Lung (tissue), 12 donors: ENCODE data around the gene GNAL. TPM values are rescaled to one million over a fixed set of nuclear protein-coding genes. Genes with fewer than 3 reads are reported as not detected.

Source experiments
- ATAC-seq: fragments of 200-7000 bp; cut with Tn5 transposase; one replicate; pipeline ENCODE4 v1.9.1; 2020; ENCODE audit warnings: moderate number of reproducible peaks; ENCODE audit not compliant: insufficient read depth, low FRiP score
- DNase-seq, 3 donors: peaks; one replicate each; pipeline ENCODE4 v3.0.0-alpha.2; 2013 to 2017
- H3K27ac ChIP-seq, 2 donors: one replicate each; pipeline ENCODE4 v1.5.1; 2013; ENCODE audit warnings: mild to moderate bottlenecking in 2 of 2, moderate library complexity in 2 of 2, control low read depth in 1 of 2, inconsistent platforms in 1 of 2, low read depth in 1 of 2, low read length in 1 of 2
- H3K27me3 ChIP-seq, 3 donors: one replicate each; pipeline ENCODE4 v1.5.1; 2013; ENCODE audit warnings: low read length in 2 of 3; ENCODE audit not compliant: control insufficient read depth in 3 of 3, insufficient read depth in 3 of 3
- H3K36me3 ChIP-seq, 4 donors: one replicate each; pipeline ENCODE4 v1.5.1; 2013; ENCODE audit warnings: low read length in 4 of 4, mild to moderate bottlenecking in 1 of 4, moderate library complexity in 1 of 4; ENCODE audit not compliant: control insufficient read depth in 4 of 4, insufficient read depth in 4 of 4
- H3K4me1 ChIP-seq, 5 donors: one replicate each; pipeline ENCODE4 v1.5.1; 2013; ENCODE audit warnings: low read length in 5 of 5, mild to moderate bottlenecking in 2 of 5, moderate library complexity in 1 of 5; ENCODE audit not compliant: control insufficient read depth in 5 of 5, insufficient read depth in 5 of 5
- H3K4me3 ChIP-seq: one replicate; pipeline ENCODE4 v1.5.1; 2013; ENCODE audit warnings: mild to moderate bottlenecking, control low read depth, moderate library complexity
- H3K9ac ChIP-seq, 2 donors: one replicate each; pipeline ENCODE4 v1.5.1; 2013; ENCODE audit warnings: low read length in 2 of 2, control low read depth in 1 of 2; ENCODE audit not compliant: insufficient read depth in 1 of 2
- H3K9me3 ChIP-seq, 4 donors: one replicate each; pipeline ENCODE4 v1.5.1; 2013; ENCODE audit warnings: low read length in 3 of 4, mild to moderate bottlenecking in 1 of 4, moderate library complexity in 1 of 4; ENCODE audit not compliant: control insufficient read depth in 4 of 4, insufficient read depth in 3 of 4
- WGBS, 2 donors: extraction: QIAGEN DNeasy Blood & Tissue Kit; methylation state at CpG; one replicate each; pipeline ENCODE4 v1.1.7; 2013; 5-methylcytosine and 5-hydroxymethylcytosine counted together
- polyA plus RNA-seq, 2 donors: library from polyadenylated mRNA; stranded (reverse); fragments of 200-250 nt; gene quantifications; one replicate each; pipeline ENCODE4 v1.2.1, GENCODE V29; 2013
- total RNA-seq, 2 donors: library from RNA; depleted of rRNA in 1 of 2; stranded (reverse); fragments of >200 nt in 1 of 2; gene quantifications; one replicate each; pipeline ENCODE4 v1.2.1, GENCODE V29; 2014 to 2021
- TF ChIP-seq, protein P1 (sequence below): IDR thresholded peaks from 2 replicates; pipeline ENCODE4 v1.5.1; 2012; ENCODE audit warnings: mild to moderate bottlenecking; ENCODE audit errors: control extremely low read depth, extremely low read depth
- donor health status: control.
- donor health status: control.
- donor health status: Bipolar disorder and iron deficiency.
- donor health status: healthy.
- donor health status: DM: yes; HTN: yes; CAD: no.

Gene GNAL
- total and polyA plus RNA-seq, 4 donors, result 0.49 to 3.7 (median 2.5) TPM

DNA sequence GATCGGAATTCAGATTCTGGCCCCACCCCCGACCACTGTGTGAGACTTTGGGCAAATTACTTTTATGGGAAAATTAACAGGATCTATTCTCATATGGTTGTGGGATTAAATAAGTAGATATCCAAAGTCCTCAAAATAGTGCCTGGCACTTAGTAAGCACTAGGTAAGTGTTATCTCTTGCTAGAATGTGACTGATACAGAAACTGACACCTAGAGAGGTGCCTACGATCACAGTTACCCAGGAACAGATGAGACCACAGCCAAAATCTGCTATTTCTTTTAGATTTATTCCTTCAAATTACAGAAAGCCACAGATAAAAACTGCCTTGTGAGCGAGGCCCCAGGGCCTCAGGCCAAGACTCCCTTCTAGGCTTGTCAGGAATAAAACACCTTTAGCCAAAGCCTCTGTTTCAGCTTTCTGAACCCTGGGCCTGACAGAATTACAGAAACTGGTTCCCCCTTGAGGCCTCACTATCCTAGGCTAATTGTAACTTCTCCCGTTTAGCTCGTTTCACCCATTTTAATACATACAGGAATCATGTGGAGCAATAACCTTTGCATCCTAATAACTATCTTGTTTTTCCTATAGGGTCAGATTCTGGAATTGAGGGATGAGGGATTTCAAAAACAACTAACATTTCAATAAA, 139.8 kb downstream of the GNAL start:
- H3K9ac ChIP-seq, result no peak overlapping the region
- H3K36me3 ChIP-seq, result no peaks in the 10 kb centered on the region
- no peaks in the 10 kb centered on the region for H3K4me1 ChIP-seq
- no peak for ATAC-seq
- no peaks in the 10 kb centered on the region for H3K9me3 ChIP-seq
- no peak overlapping the region for H3K27ac ChIP-seq
- TF ChIP-seq, protein P1, sequence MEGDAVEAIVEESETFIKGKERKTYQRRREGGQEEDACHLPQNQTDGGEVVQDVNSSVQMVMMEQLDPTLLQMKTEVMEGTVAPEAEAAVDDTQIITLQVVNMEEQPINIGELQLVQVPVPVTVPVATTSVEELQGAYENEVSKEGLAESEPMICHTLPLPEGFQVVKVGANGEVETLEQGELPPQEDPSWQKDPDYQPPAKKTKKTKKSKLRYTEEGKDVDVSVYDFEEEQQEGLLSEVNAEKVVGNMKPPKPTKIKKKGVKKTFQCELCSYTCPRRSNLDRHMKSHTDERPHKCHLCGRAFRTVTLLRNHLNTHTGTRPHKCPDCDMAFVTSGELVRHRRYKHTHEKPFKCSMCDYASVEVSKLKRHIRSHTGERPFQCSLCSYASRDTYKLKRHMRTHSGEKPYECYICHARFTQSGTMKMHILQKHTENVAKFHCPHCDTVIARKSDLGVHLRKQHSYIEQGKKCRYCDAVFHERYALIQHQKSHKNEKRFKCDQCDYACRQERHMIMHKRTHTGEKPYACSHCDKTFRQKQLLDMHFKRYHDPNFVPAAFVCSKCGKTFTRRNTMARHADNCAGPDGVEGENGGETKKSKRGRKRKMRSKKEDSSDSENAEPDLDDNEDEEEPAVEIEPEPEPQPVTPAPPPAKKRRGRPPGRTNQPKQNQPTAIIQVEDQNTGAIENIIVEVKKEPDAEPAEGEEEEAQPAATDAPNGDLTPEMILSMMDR, result no peak
- H3K4me3 ChIP-seq, result no peak overlapping the region
- 80 to 82% methylated on average over 6 of the region's 6 CpGs for WGBS, 2 donors
- peak in 2 of 3 donors; percentile 7 to 22 for DNase-seq
- no peaks in the 10 kb centered on the region for H3K27me3 ChIP-seq

DNA sequence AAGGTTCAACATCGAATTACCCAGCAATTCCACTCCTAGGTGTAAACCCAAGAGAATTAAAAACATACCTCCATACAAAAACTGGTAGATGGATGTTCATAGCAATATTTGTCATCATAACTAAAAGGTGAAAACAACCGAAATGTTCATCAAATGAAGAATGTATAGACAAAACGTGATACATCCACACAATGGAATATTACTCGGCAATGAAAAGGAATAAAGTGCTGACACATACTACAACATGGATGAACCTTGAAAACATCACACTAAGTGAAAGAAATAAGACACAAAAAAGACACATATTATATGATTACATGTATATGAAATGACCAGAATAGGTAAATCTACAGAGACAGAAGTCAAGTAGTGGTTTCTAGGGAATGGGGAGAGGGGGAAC, 141.5 kb downstream of the GNAL start:
- no peaks in the 10 kb centered on the region for H3K36me3 ChIP-seq
- no peak for DNase-seq
- H3K9me3 ChIP-seq, result no peaks in the 10 kb centered on the region
- 94 to 96% methylated on average over 4 of the region's 4 CpGs for WGBS, 2 donors
- no peaks in the 10 kb centered on the region for H3K27me3 ChIP-seq
- no peak overlapping the region for H3K27ac ChIP-seq
- no peak for ATAC-seq
- H3K9ac ChIP-seq, result no peak overlapping the region
- TF ChIP-seq, protein P1, result no peak
- H3K4me3 ChIP-seq, result no peak overlapping the region
- H3K4me1 ChIP-seq, result peaks cover 0 to 2% (median 0%) of the 10 kb centered on the region in 5 donors

DNA sequence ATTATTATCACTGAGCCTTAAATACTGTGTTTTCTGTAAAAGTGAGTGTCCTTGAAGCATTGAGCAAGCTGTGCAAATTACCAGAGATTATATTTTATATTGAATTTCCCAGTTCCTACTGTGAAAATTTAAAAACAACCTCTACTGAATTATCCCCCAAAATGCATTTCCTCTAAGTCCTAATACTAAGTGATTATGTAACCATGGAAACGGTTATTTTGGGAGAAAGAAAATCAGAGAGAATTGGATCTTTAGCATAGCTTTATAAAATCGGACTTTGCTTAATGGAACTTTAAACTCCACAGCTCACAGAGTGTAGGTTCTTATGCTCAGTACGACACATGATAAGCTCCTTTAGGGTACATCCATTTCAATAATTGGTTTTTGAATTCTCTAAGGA, 142.9 kb downstream of the GNAL start:
- Histone ChIP-seq H3K36me3 (no peaks in the 10 kb centered on the region), H3K9ac (no peak overlapping the region), H3K4me1 (peaks cover 0 to 2% (median 0%) of the 10 kb centered on the region in 5 donors), H3K27ac (no peak overlapping the region), H3K4me3 (no peak overlapping the region), H3K27me3 (no peaks in the 10 kb centered on the region), H3K9me3 (no peaks in the 10 kb centered on the region)
- no peak for DNase-seq
- 90 to 94% methylated on average over 3 of the region's 3 CpGs for WGBS, 2 donors
- TF ChIP-seq, protein P1, result no peak
- ATAC-seq, result no peak

DNA sequence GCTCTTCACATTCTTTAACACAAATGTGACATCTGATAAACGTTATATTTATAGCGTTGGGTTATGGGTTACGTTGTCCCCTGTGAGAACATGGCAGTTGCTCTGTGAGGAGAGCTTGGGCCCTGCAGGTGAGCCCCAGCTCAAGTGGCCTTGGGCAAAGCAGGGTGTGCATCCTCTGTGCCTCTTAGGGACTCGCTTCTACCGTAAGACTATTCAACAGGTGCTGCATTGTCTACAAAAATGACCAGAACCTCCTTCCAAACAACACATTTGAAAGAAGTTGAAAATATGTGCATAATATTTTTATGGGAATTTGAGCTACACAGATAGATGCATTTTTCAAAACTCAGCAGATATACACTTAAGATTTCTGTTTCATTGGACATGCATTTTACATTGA, 145.7 kb downstream of the GNAL start:
- H3K27ac ChIP-seq, result no peak overlapping the region
- ATAC-seq (no peak), DNase-seq (no peak)
- TF ChIP-seq, protein P1, result no peak
- peaks cover 0 to 2% (median 0%) of the 10 kb centered on the region in 5 donors for H3K4me1 ChIP-seq
- no peaks in the 10 kb centered on the region for H3K36me3 ChIP-seq
- H3K27me3 ChIP-seq, result no peaks in the 10 kb centered on the region
- no peak overlapping the region for H3K9ac ChIP-seq
- no peaks in the 10 kb centered on the region for H3K9me3 ChIP-seq
- H3K4me3 ChIP-seq, result no peak overlapping the region
- 69 to 76% methylated on average over 5 of the region's 5 CpGs for WGBS, 2 donors
